Measurements from ENCODE around the gene FHIT. TPM values are rescaled to one million over a fixed set of nuclear protein-coding genes. Genes with fewer than 3 reads are reported as not detected.

Gene FHIT
- total RNA-seq, 4 donors from 2014 or later, result 0.72 to 5.2 (median 2.1) TPM

GRCh38 chr3:60190073-60190472 is 1061.2 kb downstream of the FHIT start:
- Histone ChIP-seq H3K36me3 (no peaks in the 10 kb centered on the region), H3K27me3 (no peaks in the 10 kb centered on the region), H3K4me1 (no peaks in the 10 kb centered on the region), H3K4me3 (no peak overlapping the region), H3K27ac (no peak overlapping the region), H3K9me3 (no peaks in the 10 kb centered on the region)
- intact Hi-C loops (cut with DNase I; ENCODE audit: low total_unique reads) (no loop called here), in situ Hi-C loops (cut with MboI; ENCODE audit: low sequenced_read_pairs in 4 of 4) (no loop called here)
- TF ChIP-seq POLR2A (IDR thresholded peaks at IDR 0.05), result no peak
- TF ChIP-seq CTCF (IDR thresholded peaks at IDR 0.05 in 4 of 5, conservative IDR thresholded peaks at IDR 0.05 in 1 of 5), result no peak
- ATAC-seq (no peak), DNase-seq (no peak)

- intact Hi-C loops (cut with DNase I; ENCODE audit: low total_unique reads) (no loop called here), in situ Hi-C loops (cut with MboI; ENCODE audit: low sequenced_read_pairs in 4 of 4) (no loop called here)
- H3K4me1 ChIP-seq, result no peaks in the 10 kb centered on the region
- DNase-seq (no peak), ATAC-seq (no peak)
- no peaks in the 10 kb centered on the region for H3K9me3 ChIP-seq
- H3K27ac ChIP-seq, result no peak overlapping the region
- no peaks in the 10 kb centered on the region for H3K36me3 ChIP-seq
- TF ChIP-seq CTCF (IDR thresholded peaks at IDR 0.05 in 4 of 5, conservative IDR thresholded peaks at IDR 0.05 in 1 of 5), result no peak
- no peak for TF ChIP-seq POLR2A (IDR thresholded peaks at IDR 0.05)
- H3K4me3 ChIP-seq, result no peak overlapping the region
- no peaks in the 10 kb centered on the region for H3K27me3 ChIP-seq
Observed at GRCh38 chr3:60189304-60189703, 1061.9 kb downstream of the FHIT start.

- DNase-seq (no peak), ATAC-seq (no peak)
- intact Hi-C loops (cut with DNase I; ENCODE audit: low total_unique reads), result no loop called here
- H3K27me3 ChIP-seq, result no peaks in the 10 kb centered on the region
- H3K27ac ChIP-seq, result no peak overlapping the region
- in situ Hi-C loops (cut with MboI; ENCODE audit: low sequenced_read_pairs in 4 of 4), result no loop called here
- no peaks in the 10 kb centered on the region for H3K36me3 ChIP-seq
- no peak for TF ChIP-seq POLR2A (IDR thresholded peaks at IDR 0.05)
- TF ChIP-seq CTCF (IDR thresholded peaks at IDR 0.05 in 4 of 5, conservative IDR thresholded peaks at IDR 0.05 in 1 of 5), result no peak
- H3K4me1 ChIP-seq, result no peaks in the 10 kb centered on the region
- no peaks in the 10 kb centered on the region for H3K9me3 ChIP-seq
- no peak overlapping the region for H3K4me3 ChIP-seq
Observed at GRCh38 chr3:60188803-60189202, 1062.4 kb downstream of the FHIT start.

GRCh38 chr3:60187343-60187742 is 1063.9 kb downstream of the FHIT start:
- Histone ChIP-seq H3K36me3 (no peaks in the 10 kb centered on the region), H3K9me3 (no peaks in the 10 kb centered on the region), H3K27me3 (no peaks in the 10 kb centered on the region), H3K4me3 (no peak overlapping the region), H3K27ac (no peak overlapping the region), H3K4me1 (no peaks in the 10 kb centered on the region)
- in situ Hi-C loops (cut with MboI; ENCODE audit: low sequenced_read_pairs in 4 of 4), result no loop called here
- DNase-seq (no peak), ATAC-seq (no peak)
- intact Hi-C loops (cut with DNase I; ENCODE audit: low total_unique reads), result no loop called here
- no peak for TF ChIP-seq CTCF (IDR thresholded peaks at IDR 0.05 in 4 of 5, conservative IDR thresholded peaks at IDR 0.05 in 1 of 5)
- TF ChIP-seq POLR2A (IDR thresholded peaks at IDR 0.05), result no peak

- no peaks in the 10 kb centered on the region for H3K36me3 ChIP-seq
- no peaks in the 10 kb centered on the region for H3K27me3 ChIP-seq
- DNase-seq (no peak), ATAC-seq (no peak)
- in situ Hi-C loops (cut with MboI; ENCODE audit: low sequenced_read_pairs in 4 of 4), result no loop called here
- no peak overlapping the region for H3K4me3 ChIP-seq
- TF ChIP-seq POLR2A (IDR thresholded peaks at IDR 0.05) (no peak), CTCF (IDR thresholded peaks at IDR 0.05 in 4 of 5, conservative IDR thresholded peaks at IDR 0.05 in 1 of 5) (no peak)
- H3K9me3 ChIP-seq, result no peaks in the 10 kb centered on the region
- no peak overlapping the region for H3K27ac ChIP-seq
- no peaks in the 10 kb centered on the region for H3K4me1 ChIP-seq
- intact Hi-C loops (cut with DNase I; ENCODE audit: low total_unique reads), result no loop called here
Observed at GRCh38 chr3:60186359-60186758, 1064.9 kb downstream of the FHIT start.
